Fibroblast of pulmonary artery (primary cell): ENCODE results near the gene KCTD16.
A peak's percentile ranks its signal among the peaks of the same experiment; 100 is the strongest.

ENCODE experiments used
- DNase-seq: peaks from one replicate; pipeline ENCODE4 v3.0.0-alpha.2; 2010; ENCODE audit warnings: low read depth
- H3K4me3 ChIP-seq: replicated peaks from 2 replicates; pipeline ENCODE4 v1.5.1; 2011; ENCODE audit warnings: low read depth, mild to moderate bottlenecking, control low read depth, low read length, moderate library complexity
- CTCF ChIP-seq: IDR thresholded peaks from 2 replicates; pipeline ENCODE4 v1.5.1; 2011; ENCODE audit warnings: mild to moderate bottlenecking, control low read depth, low read length, inconsistent platforms; ENCODE audit errors: missing control alignments

Gene KCTD16

GRCh38 chr5:144237851-144238250 lies 67.2 kb downstream of the KCTD16 start:
- peak; percentile 22 for DNase-seq
- no peak overlapping the region for H3K4me3 ChIP-seq
- no peak for TF ChIP-seq CTCF

GRCh38 chr5:144247131-144247530 lies 76.5 kb downstream of the KCTD16 start:
- TF ChIP-seq CTCF: no peak
- no peak overlapping the region for H3K4me3 ChIP-seq
- DNase-seq: no peak

- no peak overlapping the region for H3K4me3 ChIP-seq
- TF ChIP-seq CTCF: no peak
- no peak for DNase-seq
Observed at GRCh38 chr5:144248015-144248414, 77.3 kb downstream of the KCTD16 start.

GRCh38 chr5:144249755-144250464 lies 79.2 kb downstream of the KCTD16 start:
- TF ChIP-seq CTCF: no peak
- H3K4me3 ChIP-seq: no peak overlapping the region
- DNase-seq: no peak

- TF ChIP-seq CTCF: no peak
- no peak for DNase-seq
- H3K4me3 ChIP-seq: no peak overlapping the region
Observed at GRCh38 chr5:144254552-144254951, 83.9 kb downstream of the KCTD16 start.

- no peak overlapping the region for H3K4me3 ChIP-seq
- no peak for DNase-seq
- TF ChIP-seq CTCF: no peak
Observed at GRCh38 chr5:144260121-144260520, 89.4 kb downstream of the KCTD16 start.

GRCh38 chr5:144265643-144266247 lies 95.1 kb downstream of the KCTD16 start:
- no peak for TF ChIP-seq CTCF
- no peak for DNase-seq
- H3K4me3 ChIP-seq: no peak overlapping the region
